LNCAP (cell line): ENCODE results near the gene AP1S2.

Source experiments
- TF ChIP-seq, protein P1 (sequence below): fragments of 450-650 bp; IDR thresholded peaks from 2 replicates; pipeline ENCODE4 v1.5.1; 2017; ENCODE audit warnings: mild to moderate bottlenecking

Gene AP1S2

DNA sequence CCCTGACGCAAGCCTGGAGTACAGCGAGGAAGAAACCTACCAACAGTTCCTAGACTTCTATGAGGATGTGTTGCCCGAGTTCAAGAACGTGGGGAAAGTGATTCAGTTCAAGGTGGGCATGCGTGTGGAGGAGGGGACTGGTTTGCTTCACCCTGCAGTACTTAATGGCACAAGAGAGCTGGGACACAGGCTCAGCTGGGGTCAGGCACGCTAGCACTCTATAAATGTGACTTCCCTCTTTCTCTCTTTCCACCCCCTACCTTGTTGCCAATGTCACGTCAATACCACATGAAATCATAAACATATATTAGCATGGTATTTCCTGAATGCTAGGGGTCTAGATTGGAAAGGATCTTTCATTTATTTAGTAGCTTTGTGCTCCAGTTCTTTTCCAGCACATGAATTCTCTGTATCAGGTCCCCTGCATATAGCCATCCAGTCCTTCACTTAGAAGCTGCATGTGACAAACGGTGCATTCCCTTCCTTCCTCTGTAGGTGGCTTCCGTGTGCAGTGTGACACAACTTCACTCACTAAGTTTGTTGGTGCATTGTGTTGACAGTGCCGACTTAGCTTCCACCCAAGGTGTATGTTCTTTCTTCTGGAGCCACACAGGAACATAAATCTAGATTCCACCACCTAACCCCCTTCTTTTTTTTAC is 38.7 kb downstream of the AP1S2 start:
- TF ChIP-seq, protein P1, sequence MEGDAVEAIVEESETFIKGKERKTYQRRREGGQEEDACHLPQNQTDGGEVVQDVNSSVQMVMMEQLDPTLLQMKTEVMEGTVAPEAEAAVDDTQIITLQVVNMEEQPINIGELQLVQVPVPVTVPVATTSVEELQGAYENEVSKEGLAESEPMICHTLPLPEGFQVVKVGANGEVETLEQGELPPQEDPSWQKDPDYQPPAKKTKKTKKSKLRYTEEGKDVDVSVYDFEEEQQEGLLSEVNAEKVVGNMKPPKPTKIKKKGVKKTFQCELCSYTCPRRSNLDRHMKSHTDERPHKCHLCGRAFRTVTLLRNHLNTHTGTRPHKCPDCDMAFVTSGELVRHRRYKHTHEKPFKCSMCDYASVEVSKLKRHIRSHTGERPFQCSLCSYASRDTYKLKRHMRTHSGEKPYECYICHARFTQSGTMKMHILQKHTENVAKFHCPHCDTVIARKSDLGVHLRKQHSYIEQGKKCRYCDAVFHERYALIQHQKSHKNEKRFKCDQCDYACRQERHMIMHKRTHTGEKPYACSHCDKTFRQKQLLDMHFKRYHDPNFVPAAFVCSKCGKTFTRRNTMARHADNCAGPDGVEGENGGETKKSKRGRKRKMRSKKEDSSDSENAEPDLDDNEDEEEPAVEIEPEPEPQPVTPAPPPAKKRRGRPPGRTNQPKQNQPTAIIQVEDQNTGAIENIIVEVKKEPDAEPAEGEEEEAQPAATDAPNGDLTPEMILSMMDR: no peak; the same call in 1 of the 2 replicates

DNA sequence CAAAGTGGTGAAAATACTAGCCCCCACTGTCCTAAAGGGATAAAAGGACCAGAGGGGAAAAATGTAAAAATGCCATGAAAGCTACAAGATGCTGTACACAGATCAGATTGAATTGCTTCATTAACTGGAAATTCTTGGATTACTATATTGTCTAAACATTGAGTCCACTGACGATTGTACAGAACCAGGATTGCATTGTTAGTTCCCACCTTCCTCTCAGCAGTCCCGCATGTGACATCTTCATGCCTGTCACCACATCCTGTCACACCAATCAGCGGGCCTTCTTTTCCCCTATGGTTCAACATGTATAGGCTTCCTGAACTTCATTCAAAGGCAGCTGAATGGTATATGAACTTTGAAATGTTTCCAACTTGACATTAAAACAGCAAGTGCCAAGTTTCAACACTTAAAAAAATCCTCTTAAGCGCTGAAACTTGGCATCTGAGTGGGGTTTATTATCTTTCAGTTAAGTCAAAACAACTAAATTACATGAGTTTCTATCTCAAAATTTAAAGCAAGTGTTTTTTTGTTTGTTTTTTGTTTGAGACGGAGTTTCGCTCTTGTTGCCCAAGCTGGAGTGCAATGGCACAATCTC is 39.7 kb downstream of the AP1S2 start:
- TF ChIP-seq, protein P1: no peak

DNA sequence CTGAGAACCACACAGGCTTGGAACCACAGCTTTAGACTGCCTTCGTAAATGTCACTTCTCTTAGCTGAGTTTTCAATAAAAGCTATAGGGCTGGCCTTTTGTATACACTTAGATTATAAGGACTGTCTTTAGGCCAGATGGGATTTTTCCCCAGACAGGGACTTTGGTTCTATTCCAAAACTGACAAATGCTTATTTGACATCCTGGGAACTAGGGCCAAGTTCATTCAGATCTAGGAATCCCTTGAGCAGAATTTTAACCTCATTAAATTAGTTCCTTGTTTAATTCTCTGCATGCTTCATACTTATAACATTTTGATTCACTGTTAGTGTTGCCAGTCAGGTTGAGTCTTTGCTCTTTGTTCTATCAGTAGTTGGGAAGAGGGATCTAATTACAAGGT is 41.2 kb downstream of the AP1S2 start:
- TF ChIP-seq, protein P1: no peak

DNA sequence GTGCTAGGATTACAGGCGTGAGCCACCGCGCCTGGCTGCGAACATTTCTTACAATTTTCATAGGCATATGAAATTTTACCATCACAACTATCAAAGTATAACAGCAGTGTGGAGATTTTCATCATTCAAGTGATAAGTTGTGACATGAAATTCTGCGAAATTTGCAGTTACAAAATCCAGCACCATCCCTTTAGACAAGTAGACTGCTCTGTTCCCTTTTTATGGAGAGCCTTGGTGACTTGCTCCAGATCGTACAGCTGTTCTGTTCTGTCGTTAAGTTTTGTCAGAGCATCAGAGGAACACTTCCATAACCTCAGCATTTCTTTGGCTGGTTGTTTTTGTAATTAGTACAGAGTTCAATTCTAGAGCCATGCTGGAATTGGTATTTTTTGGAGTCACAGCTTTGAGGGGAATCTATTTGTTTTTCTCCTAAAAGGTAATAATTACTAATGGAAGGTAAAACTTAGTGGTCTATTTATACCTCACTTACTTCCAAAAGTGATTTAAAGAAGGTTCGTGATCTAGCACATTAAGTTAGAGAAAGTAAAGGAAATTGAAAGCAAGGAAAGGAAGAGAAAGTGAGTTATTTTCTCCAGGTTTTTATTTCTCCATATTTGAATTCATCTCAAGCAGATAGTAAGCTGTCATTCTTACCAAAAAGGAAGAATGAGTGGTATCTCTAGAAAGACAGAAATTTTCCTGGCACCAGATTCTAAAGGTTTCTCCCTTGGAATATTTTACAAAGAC is 42.2 kb downstream of the AP1S2 start:
- TF ChIP-seq, protein P1: no peak

DNA sequence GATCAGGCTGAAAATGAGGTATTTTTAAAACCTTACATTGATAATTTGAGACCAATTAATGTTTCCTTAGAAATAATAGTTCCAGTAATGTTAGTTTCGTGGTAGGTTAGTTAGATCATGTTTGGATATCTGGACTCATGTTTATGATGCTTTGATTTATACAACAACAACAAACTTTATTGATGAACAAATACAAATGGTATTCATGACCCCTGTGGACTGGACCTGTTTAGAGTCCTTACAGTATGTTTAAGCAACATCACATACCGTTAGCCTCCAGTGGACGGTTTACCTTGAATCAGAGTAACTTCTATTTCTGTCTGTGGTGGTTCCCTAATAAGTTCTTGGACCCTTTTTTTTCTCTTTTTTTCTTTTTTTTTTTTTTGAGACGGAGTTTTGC is 46.4 kb downstream of the AP1S2 start:
- TF ChIP-seq, protein P1: no peak

DNA sequence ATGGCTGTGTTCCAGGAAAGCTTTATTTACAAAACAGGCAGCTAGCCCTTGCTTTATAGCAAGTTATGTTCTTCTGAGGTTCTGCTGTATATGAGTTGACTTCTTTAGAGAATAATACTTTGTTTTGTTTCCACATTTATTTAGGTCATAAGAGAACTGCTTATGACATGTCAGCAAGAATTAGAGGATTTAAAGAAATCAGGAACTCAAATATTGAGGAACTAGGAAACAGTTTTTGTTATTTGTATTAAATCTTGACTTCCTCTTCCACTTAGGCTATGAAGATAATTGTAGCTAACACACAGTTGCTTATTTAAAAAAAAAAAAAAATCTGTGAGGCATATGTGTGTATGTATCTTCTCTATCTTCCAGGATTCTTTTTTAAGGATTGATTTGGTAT is 50.0 kb downstream of the AP1S2 start:
- TF ChIP-seq, protein P1: no peak

DNA sequence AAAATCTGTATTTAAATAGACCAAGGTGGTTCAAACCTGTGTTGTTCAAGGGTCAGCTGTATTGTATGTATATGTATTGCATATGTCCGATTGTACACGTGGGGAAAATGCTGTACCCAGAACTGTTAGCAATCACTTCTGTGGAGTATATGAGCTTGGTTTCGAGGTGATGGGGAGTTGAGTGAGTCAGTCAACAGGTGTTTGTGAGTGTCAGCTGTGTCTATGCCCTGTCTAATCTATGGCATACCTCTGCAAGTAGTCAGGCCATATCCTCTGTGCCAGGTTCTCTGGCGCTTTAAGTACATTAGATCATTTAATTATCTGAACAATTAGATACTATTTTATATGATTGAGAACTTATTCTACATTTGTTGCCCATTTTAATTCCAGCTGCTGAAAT is 56.9 kb downstream of the AP1S2 start:
- TF ChIP-seq, protein P1: no peak
